ENCODE data around the gene ZNF101. TPM values are rescaled to one million over a fixed set of nuclear protein-coding genes. Genes with fewer than 3 reads are reported as not detected.

ZNF101 gene
- total and polyA plus RNA-seq, 9 of the 15 experiments (the other 6 are each of a cell fraction or from before 2014, with no cell fraction given): 9.6 to 20.3 (median 12.4) TPM

DNA sequence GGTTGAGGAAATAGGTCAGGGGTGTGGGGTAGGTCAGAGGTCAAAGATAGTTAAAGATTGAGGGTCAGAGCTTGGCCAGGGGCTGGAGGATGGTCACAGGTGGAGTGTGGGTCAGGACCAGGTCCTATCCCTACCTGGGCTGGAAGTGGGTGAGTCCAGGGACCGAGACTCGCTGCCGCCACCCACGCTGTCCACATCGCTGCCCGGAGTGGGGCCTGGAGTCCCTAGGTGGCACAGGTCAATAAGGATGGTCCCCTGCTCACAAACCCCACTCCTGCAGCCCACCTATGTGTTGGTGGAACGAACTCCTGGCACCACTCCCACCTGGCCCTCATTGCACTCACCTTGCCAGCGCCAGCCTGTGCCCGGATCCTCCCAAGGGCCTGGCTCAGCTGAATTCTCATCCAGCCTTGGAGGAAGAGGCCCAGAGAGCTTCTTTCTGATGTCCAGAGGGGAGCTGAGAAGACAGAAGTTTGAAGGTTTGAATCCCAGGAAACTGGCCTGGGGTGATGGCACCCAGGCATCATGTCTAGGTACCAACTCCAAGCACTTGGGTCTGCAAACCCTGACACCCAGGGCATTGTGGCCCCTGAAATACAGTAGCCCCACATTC, 32.0 kb upstream of the ZNF101 start:
- ChIA-PET POLR2A (no interaction called here), CTCF (ENCODE audit: low intra/inter-chr PET ratio) (no interaction called here)
- H3K27ac ChIP-seq (ENCODE audit: extremely low read depth, low read depth, low read length): no peak overlapping the region
- BruUV-seq (replicated peaks): no TSS peak
- DNase-seq (ENCODE audit: extremely low read depth in 1 of 4, low spot score in 3 of 4) (no peak), FAIRE-seq (no peak), ATAC-seq (no peak)
- H4K20me1 ChIP-seq (replicated peaks; ENCODE audit: control insufficient read depth, insufficient read depth, low read length): no peaks in the 10 kb centered on the region
- H3K9me1 ChIP-seq (ENCODE audit: control insufficient read depth, insufficient read depth, low read length): no peaks in the 10 kb centered on the region
- H3K79me2 ChIP-seq (ENCODE audit: control insufficient read depth, insufficient read depth, low read length): no peaks in the 10 kb centered on the region
- in situ Hi-C loops (cut with MboI) (loop anchor here (25.0 kb wide), 1 partner anchor 99 kb away; the partner anchor contains the start of genes CILP2 and YJEFN3), intact Hi-C loops (cut with micrococcal nuclease) (no loop called here)
- no peaks in the 10 kb centered on the region for H3K9me3 ChIP-seq (replicated peaks; ENCODE audit: control insufficient read depth, insufficient read depth, low read depth, low read length)
- H3K9ac ChIP-seq (ENCODE audit: insufficient read depth in 1 of 2, low read depth in 2 of 2, low read length in 2 of 2): no peak overlapping the region
- no peaks in the 10 kb centered on the region for H3K27me3 ChIP-seq (ENCODE audit: control insufficient read depth in 2 of 2, insufficient read depth in 2 of 2, low read length in 2 of 2)
- no peak overlapping the region for H2AFZ ChIP-seq (ENCODE audit: low read depth, low read length)
- no peak overlapping the region for H3K4me2 ChIP-seq (ENCODE audit: insufficient read depth, low read length)
- 94% methylated on average over 9 of the region's 9 CpGs for WGBS (ENCODE audit: insufficient coverage, low coverage, missing lambda C conversion rate)
- H3K36me3 ChIP-seq (ENCODE audit: control insufficient read depth, insufficient read depth, low read length): peaks cover 35% of the 10 kb centered on the region; the same call in 2 of the 3 replicates
- no peak overlapping the region for H3K4me3 ChIP-seq
- TF ChIP-seq ZNF707 (CRISPR knock-in tag; conservative IDR thresholded peaks at IDR 0.05): no peak
- no peak for TF ChIP-seq ATF4 (CRISPR knock-in tag; IDR thresholded peaks at IDR 0.05)
- TF ChIP-seq NR2C1 (IDR thresholded peaks at IDR 0.05): no peak
- 0 out of 2 replicates have a peak, but pooled peaks have one; percentile 23 for TF ChIP-seq NR2C1 (tag; IDR thresholded peaks at IDR 0.05)
- TF ChIP-seq RNF2 (IDR thresholded peaks at IDR 0.05): no peak
- peaks cover 0 to 20% of the 10 kb centered on the region in 2 experiments; a peak in 2 of 5 replicates for H3K4me1 ChIP-seq (replicated peaks in 1 of 2; ENCODE audit: control insufficient read depth in 2 of 2, insufficient read depth in 2 of 2, low read length in 2 of 2)

GRCh38 chr19:19637186-19637522, 31.5 kb upstream of the ZNF101 start:
- no peak overlapping the region for H3K4me2 ChIP-seq (ENCODE audit: insufficient read depth, low read length)
- H3K9ac ChIP-seq (ENCODE audit: insufficient read depth in 1 of 2, low read depth in 2 of 2, low read length in 2 of 2): no peak overlapping the region
- no peaks in the 10 kb centered on the region for H3K9me3 ChIP-seq (replicated peaks; ENCODE audit: control insufficient read depth, insufficient read depth, low read depth, low read length)
- in situ Hi-C loops (cut with MboI): loop anchor here (25.0 kb wide), 1 partner anchor 100 kb away; the partner anchor contains the start of genes CILP2 and YJEFN3
- no peak overlapping the region for H3K27ac ChIP-seq (ENCODE audit: extremely low read depth, low read depth, low read length)
- ATAC-seq (no peak), DNase-seq (ENCODE audit: extremely low read depth in 1 of 4, low spot score in 3 of 4) (no peak), FAIRE-seq (no peak)
- H3K27me3 ChIP-seq (ENCODE audit: control insufficient read depth in 2 of 2, insufficient read depth in 2 of 2, low read length in 2 of 2): no peaks in the 10 kb centered on the region
- intact Hi-C loops (cut with micrococcal nuclease): no loop called here
- ChIA-PET POLR2A (no interaction called here), CTCF (ENCODE audit: low intra/inter-chr PET ratio) (no interaction called here)
- 63% methylated on average over 10 of the region's 27 CpGs for WGBS (ENCODE audit: insufficient coverage, low coverage, missing lambda C conversion rate)
- BruUV-seq (replicated peaks): no TSS peak
- peaks cover 35% of the 10 kb centered on the region; the same call in 2 of the 3 replicates for H3K36me3 ChIP-seq (ENCODE audit: control insufficient read depth, insufficient read depth, low read length)
- H3K4me1 ChIP-seq (replicated peaks in 1 of 2; ENCODE audit: control insufficient read depth in 2 of 2, insufficient read depth in 2 of 2, low read length in 2 of 2): peaks cover 0 to 20% of the 10 kb centered on the region in 2 experiments; a peak in 2 of 5 replicates
- no peaks in the 10 kb centered on the region for H4K20me1 ChIP-seq (replicated peaks; ENCODE audit: control insufficient read depth, insufficient read depth, low read length)
- no peaks in the 10 kb centered on the region for H3K9me1 ChIP-seq (ENCODE audit: control insufficient read depth, insufficient read depth, low read length)
- no peak overlapping the region for H3K4me3 ChIP-seq
- H3K79me2 ChIP-seq (ENCODE audit: control insufficient read depth, insufficient read depth, low read length): no peaks in the 10 kb centered on the region
- no peak overlapping the region for H2AFZ ChIP-seq (ENCODE audit: low read depth, low read length)
- TF ChIP-seq ZNF609 (CRISPR knock-in tag; IDR thresholded peaks at IDR 0.05; ENCODE audit: borderline replicate concordance): no peak
- TF ChIP-seq SMARCB1 (IDR thresholded peaks at IDR 0.05; ENCODE audit: insufficient read length, low read depth): no peak
- TF ChIP-seq ZNF589 (CRISPR knock-in tag; IDR thresholded peaks at IDR 0.05; ENCODE audit: low read depth): no peak
